ENCODE measurements around the gene SPANXD. TPM values are rescaled to one million over a fixed set of nuclear protein-coding genes. Genes with fewer than 3 reads are reported as not detected.
"Not testable (repeated sequence)": the region's sequence is repeated elsewhere in the genome, so short reads cannot be mapped to it uniquely, and the experiment has no call there.

The SPANXD gene, protein sequence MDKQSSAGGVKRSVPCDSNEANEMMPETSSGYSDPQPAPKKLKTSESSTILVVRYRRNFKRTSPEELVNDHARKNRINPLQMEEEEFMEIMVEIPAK
- total RNA-seq (ENCODE audit: low replicate concordance) = not detected in 2 replicates
- long read RNA-seq = 0 reads

DNA sequence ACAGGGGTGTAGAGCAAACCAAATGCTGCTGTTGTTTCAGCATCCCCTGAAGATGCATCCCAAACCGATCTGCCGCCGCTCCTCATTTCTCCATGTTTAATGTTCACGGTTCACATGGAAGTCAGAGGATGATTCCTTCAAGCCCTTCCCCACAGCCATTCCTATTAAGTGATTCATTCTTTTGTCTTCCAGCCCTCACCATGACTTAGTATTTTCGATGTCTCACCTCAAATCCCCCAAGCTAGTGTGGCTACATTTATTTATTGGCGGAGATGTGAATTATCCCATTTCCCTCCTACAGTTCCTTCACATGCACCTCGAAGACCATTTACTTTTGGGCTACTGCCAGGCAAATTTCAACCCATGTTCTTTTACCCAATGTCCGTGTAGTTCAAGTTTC lies at the start of gene SPANXD:
Gene SPANXD, minus strand, starts transcription at position 101 of the 400 bp plus-strand sequence. CDS start 334 bp downstream, outside the sequence.
- H3K27me3 Mint-ChIP-seq; H3K4me1 Mint-ChIP-seq (ENCODE audit: unreplicated experiment); H3K9me3 Mint-ChIP-seq; H3K27ac Mint-ChIP-seq; DNase-seq (ENCODE audit: extremely low spot score, unreplicated experiment); H3K4me3 Mint-ChIP-seq; H3K36me3 Mint-ChIP-seq: not testable (repeated sequence)

DNA sequence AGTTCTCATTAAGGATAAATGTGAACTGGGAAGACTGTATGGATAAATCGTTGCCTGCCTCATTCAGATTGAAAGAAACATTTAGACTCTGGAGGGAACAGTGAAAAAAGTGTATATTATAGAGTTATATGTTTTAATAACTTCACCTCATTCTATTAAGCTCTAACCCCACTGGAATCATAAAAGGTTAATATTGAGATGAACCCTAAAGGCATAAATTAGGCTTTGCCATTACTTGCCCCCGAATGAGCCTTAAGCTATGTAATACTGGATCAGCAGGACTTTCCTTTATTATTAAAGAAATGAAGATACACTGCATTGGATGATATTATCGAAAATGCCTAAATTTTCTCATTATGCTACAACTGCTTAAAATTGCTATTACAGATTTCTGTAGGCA lies 44.1 kb upstream of the SPANXD start:
- H3K36me3 Mint-ChIP-seq = no peaks in the 10 kb centered on the region
- no peak overlapping the region for H3K27ac Mint-ChIP-seq
- no peak for DNase-seq (ENCODE audit: extremely low spot score, unreplicated experiment)
- H3K27me3 Mint-ChIP-seq = no peaks in the 10 kb centered on the region
- no peaks in the 10 kb centered on the region for H3K4me1 Mint-ChIP-seq (ENCODE audit: unreplicated experiment)
- no peaks in the 10 kb centered on the region for H3K9me3 Mint-ChIP-seq
- H3K4me3 Mint-ChIP-seq = no peak overlapping the region
- TF ChIP-seq, protein P1, sequence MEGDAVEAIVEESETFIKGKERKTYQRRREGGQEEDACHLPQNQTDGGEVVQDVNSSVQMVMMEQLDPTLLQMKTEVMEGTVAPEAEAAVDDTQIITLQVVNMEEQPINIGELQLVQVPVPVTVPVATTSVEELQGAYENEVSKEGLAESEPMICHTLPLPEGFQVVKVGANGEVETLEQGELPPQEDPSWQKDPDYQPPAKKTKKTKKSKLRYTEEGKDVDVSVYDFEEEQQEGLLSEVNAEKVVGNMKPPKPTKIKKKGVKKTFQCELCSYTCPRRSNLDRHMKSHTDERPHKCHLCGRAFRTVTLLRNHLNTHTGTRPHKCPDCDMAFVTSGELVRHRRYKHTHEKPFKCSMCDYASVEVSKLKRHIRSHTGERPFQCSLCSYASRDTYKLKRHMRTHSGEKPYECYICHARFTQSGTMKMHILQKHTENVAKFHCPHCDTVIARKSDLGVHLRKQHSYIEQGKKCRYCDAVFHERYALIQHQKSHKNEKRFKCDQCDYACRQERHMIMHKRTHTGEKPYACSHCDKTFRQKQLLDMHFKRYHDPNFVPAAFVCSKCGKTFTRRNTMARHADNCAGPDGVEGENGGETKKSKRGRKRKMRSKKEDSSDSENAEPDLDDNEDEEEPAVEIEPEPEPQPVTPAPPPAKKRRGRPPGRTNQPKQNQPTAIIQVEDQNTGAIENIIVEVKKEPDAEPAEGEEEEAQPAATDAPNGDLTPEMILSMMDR (conservative IDR thresholded peaks at IDR 0.05) = no peak

DNA sequence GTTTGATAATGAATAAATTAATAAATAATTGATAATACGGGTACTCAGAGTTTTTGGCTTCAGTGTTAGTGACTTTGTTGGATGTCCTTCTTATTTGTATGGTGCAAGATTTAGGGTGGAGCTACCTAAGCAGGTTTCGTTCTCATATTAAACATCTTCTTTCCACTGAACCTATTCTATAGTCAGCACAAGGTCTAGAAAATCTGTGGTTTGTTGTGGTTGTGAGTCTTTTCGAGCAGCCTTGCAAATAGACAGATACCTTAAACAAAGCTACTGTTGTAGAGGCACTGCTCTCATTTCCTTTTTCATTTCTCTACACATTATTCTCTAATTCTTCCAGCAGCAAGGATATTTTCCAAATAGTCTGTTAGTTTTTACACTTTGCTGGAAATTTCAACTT lies 38.1 kb upstream of the SPANXD start:
- no peak for DNase-seq (ENCODE audit: extremely low spot score, unreplicated experiment)
- H3K9me3 Mint-ChIP-seq = no peaks in the 10 kb centered on the region
- no peaks in the 10 kb centered on the region for H3K4me1 Mint-ChIP-seq (ENCODE audit: unreplicated experiment)
- no peaks in the 10 kb centered on the region for H3K27me3 Mint-ChIP-seq
- H3K27ac Mint-ChIP-seq = no peak overlapping the region
- no peaks in the 10 kb centered on the region for H3K36me3 Mint-ChIP-seq
- no peak overlapping the region for H3K4me3 Mint-ChIP-seq
- TF ChIP-seq, protein P1 (conservative IDR thresholded peaks at IDR 0.05) = no peak

DNA sequence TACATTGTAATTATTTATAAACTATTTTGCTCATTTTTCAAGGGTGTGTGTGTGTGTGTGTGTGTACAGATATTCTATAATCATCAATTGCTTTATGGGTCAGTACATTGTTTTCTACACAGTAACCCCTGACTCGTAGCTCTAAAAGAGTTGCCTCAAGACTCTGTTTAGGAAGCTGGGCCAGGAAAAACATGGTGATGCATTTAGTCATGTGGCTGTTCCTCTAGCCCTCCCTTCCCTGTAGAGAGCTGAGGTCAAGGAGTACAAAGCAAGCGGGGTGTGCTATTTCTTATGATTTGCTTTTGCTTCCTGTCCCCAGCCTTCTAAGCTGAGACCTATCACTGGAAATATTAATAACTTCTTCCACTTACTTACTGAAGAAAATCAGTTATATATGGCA lies 34.8 kb upstream of the SPANXD start:
- H3K9me3 Mint-ChIP-seq = no peaks in the 10 kb centered on the region
- no peaks in the 10 kb centered on the region for H3K4me1 Mint-ChIP-seq (ENCODE audit: unreplicated experiment)
- no peak for DNase-seq (ENCODE audit: extremely low spot score, unreplicated experiment)
- no peaks in the 10 kb centered on the region for H3K27me3 Mint-ChIP-seq
- no peak overlapping the region for H3K27ac Mint-ChIP-seq
- no peaks in the 10 kb centered on the region for H3K36me3 Mint-ChIP-seq
- H3K4me3 Mint-ChIP-seq = no peak overlapping the region
- TF ChIP-seq, protein P1 (conservative IDR thresholded peaks at IDR 0.05) = no peak

DNA sequence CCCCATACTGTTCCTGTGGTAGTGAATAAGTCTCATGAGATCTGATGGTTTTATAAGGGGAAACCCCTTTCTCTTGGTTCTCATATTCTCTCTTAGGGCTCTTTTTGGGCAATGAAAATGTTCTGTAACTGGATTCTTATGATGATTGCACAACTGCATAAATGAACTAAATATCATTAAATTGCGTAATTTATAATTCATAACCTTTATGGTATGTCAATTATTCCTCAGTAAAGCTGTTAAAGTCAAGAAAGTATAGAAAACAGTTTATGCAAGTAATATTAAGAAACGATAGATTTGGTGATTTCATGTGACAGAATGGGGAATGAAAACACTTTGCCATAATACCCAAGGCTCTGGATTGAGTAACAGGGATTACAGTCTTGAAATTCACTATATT lies 33.5 kb upstream of the SPANXD start:
- DNase-seq (ENCODE audit: extremely low spot score, unreplicated experiment) = no peak
- no peak overlapping the region for H3K4me3 Mint-ChIP-seq
- H3K9me3 Mint-ChIP-seq = no peaks in the 10 kb centered on the region
- H3K4me1 Mint-ChIP-seq (ENCODE audit: unreplicated experiment) = no peaks in the 10 kb centered on the region
- TF ChIP-seq, protein P1 (conservative IDR thresholded peaks at IDR 0.05) = no peak
- no peaks in the 10 kb centered on the region for H3K27me3 Mint-ChIP-seq
- H3K27ac Mint-ChIP-seq = no peak overlapping the region
- H3K36me3 Mint-ChIP-seq = no peaks in the 10 kb centered on the region

DNA sequence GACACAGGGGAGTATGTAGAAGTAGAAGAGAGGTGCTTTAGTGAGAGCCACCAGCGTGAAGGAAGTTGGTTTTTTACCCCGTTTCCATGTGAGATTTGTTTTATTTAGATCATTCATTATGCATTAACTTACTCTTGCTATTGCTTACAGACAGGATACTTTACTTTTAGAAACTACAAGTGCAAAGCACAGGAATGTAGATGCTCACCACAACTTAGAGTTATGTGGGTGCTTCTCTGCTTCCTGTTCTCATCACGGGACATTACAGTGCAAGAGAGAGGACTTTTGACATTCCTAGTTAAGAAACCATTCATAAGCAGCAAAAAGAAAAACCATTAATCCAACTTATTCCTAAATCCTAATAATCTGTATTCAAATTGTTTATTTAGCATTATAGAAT lies 25.6 kb upstream of the SPANXD start:
- H3K9me3 Mint-ChIP-seq = no peaks in the 10 kb centered on the region
- no peaks in the 10 kb centered on the region for H3K4me1 Mint-ChIP-seq (ENCODE audit: unreplicated experiment)
- no peak overlapping the region for H3K4me3 Mint-ChIP-seq
- DNase-seq (ENCODE audit: extremely low spot score, unreplicated experiment) = no peak
- no peaks in the 10 kb centered on the region for H3K27me3 Mint-ChIP-seq
- H3K36me3 Mint-ChIP-seq = no peaks in the 10 kb centered on the region
- H3K27ac Mint-ChIP-seq = no peak overlapping the region
- TF ChIP-seq, protein P1 (conservative IDR thresholded peaks at IDR 0.05) = no peak

Measured in type B pancreatic cell (in vitro differentiated cells).